ENCODE measurements around the gene ZNF19.

- TF ChIP-seq CTCF (conservative IDR thresholded peaks at IDR 0.05; ENCODE audit: low read depth, low read length): no peak
- TF ChIP-seq EZH2 (IDR thresholded peaks at IDR 0.05; ENCODE audit: borderline replicate concordance, low read depth, low read length, poor library complexity, severe bottlenecking): no peak
These were observed 62.9 kb downstream of the ZNF19 start for GRCh38 chr16:71426069-71426879.
